Measurements from ENCODE around the gene SLC5A4.

DNA sequence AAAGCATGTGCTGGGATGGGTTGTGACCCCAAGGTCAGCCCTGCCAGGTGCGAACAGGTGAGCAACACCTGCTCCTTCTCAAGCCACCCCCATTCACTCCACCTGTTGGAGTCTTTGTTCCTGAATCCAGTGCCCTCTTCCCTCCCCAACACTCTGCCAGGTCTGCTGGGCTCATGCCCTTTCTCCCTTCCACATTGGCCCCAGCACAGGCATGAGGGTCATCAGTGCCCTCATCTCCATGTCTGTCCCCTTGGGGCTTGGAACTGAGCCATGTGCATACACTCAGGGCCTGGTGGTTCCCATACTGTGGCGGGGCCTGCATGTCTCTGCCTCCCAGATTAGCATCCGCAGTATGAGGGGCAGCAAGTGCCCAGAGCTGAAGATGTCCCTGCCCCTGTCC, 69.3 kb downstream of the SLC5A4 start:
- TF ChIP-seq, protein P1, sequence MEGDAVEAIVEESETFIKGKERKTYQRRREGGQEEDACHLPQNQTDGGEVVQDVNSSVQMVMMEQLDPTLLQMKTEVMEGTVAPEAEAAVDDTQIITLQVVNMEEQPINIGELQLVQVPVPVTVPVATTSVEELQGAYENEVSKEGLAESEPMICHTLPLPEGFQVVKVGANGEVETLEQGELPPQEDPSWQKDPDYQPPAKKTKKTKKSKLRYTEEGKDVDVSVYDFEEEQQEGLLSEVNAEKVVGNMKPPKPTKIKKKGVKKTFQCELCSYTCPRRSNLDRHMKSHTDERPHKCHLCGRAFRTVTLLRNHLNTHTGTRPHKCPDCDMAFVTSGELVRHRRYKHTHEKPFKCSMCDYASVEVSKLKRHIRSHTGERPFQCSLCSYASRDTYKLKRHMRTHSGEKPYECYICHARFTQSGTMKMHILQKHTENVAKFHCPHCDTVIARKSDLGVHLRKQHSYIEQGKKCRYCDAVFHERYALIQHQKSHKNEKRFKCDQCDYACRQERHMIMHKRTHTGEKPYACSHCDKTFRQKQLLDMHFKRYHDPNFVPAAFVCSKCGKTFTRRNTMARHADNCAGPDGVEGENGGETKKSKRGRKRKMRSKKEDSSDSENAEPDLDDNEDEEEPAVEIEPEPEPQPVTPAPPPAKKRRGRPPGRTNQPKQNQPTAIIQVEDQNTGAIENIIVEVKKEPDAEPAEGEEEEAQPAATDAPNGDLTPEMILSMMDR (conservative IDR thresholded peaks at IDR 0.05; ENCODE audit: low read depth, low read length) = no peak
- no peak for TF ChIP-seq EZH2 (IDR thresholded peaks at IDR 0.05; ENCODE audit: low read length, unreplicated experiment)

Data from PC-3 (cell line).